CD8-positive, alpha-beta memory T cell (primary cell): ENCODE data around the gene CNDP2. TPM values are rescaled to one million over a fixed set of nuclear protein-coding genes. Genes with fewer than 3 reads are reported as not detected.
"Not testable (repeated sequence)": the region's sequence is repeated elsewhere in the genome, so short reads cannot be mapped to it uniquely, and the experiment has no call there.

ENCODE experiments used
- CTCF ChIA-PET: fragments of 350-600 bp; sonication (Branson Sonifier 250); formaldehyde crosslinking; loops from one replicate; lab custom pipeline; 2021; ENCODE audit warnings: antibody characterized with exemption; lab: Charles Lee
- POLR2A ChIA-PET: fragments of 350-600 bp; sonication (Branson Sonifier 250); formaldehyde crosslinking; loops from one replicate; lab custom pipeline; 2021; ENCODE audit warnings: antibody characterized with exemption; lab: Charles Lee
- DNase-seq, 5 donors: peaks; one replicate each; pipeline versions ENCODE4 v3.0.0 to v3.0.0-alpha.2; 2020 to 2022; ENCODE audit warnings: mixed read lengths in 1 of 5
- H3K27ac ChIP-seq: one replicate; pipeline ENCODE4 v1.7.0; 2013; ENCODE audit warnings: low read depth, mild to moderate bottlenecking, low read length, moderate library complexity
- H3K27me3 ChIP-seq: 2 replicates; pipeline ENCODE4 v1.7.0; 2013; ENCODE audit warnings: low read length, mild to moderate bottlenecking; ENCODE audit not compliant: insufficient read depth, poor library complexity, severe bottlenecking
- H3K36me3 ChIP-seq: 2 replicates; pipeline ENCODE4 v1.7.0; 2013; ENCODE audit warnings: mild to moderate bottlenecking, low read length, moderate library complexity; ENCODE audit not compliant: insufficient read depth
- H3K4me1 ChIP-seq: 2 replicates; pipeline ENCODE4 v1.7.0; 2013; ENCODE audit warnings: mild to moderate bottlenecking, low read length, moderate library complexity; ENCODE audit not compliant: insufficient read depth
- H3K4me3 ChIP-seq: 2 replicates; pipeline ENCODE4 v1.7.0; 2013; ENCODE audit warnings: mild to moderate bottlenecking, low read length
- H3K9me3 ChIP-seq: 2 replicates; pipeline ENCODE4 v1.7.0; 2013; ENCODE audit warnings: mild to moderate bottlenecking, low read length
- H3K27ac Mint-ChIP-seq, 8 donors: one replicate each; pipeline ENCODE4 v1.8.0; 2020 to 2021; ENCODE audit warnings: mixed read lengths in 8 of 8, mild to moderate bottlenecking in 6 of 8, inconsistent platforms in 3 of 8, moderate library complexity in 3 of 8
- H3K27me3 Mint-ChIP-seq, 2 donors: one replicate each; pipeline ENCODE4 v1.8.0; 2020 to 2021; ENCODE audit warnings: mixed read lengths in 2 of 2, mild to moderate bottlenecking in 1 of 2, moderate library complexity in 1 of 2
- H3K36me3 Mint-ChIP-seq, 3 donors: one replicate each; pipeline ENCODE4 v1.8.0; 2020 to 2021; ENCODE audit warnings: mixed read lengths in 3 of 3, inconsistent platforms in 1 of 3, mild to moderate bottlenecking in 1 of 3
- H3K4me1 Mint-ChIP-seq, 3 donors: one replicate each; pipeline ENCODE4 v1.8.0; 2020 to 2021; ENCODE audit warnings: mixed read lengths in 3 of 3, inconsistent platforms in 1 of 3, mild to moderate bottlenecking in 1 of 3
- H3K4me3 Mint-ChIP-seq, 7 donors: one replicate each; pipeline ENCODE4 v1.8.0; 2020 to 2021; ENCODE audit warnings: mixed read lengths in 7 of 7, mild to moderate bottlenecking in 6 of 7, moderate library complexity in 4 of 7, inconsistent platforms in 2 of 7
- H3K9me3 Mint-ChIP-seq, 5 donors: one replicate each; pipeline ENCODE4 v1.8.0; 2020 to 2022; ENCODE audit warnings: mixed read lengths in 5 of 5, mild to moderate bottlenecking in 3 of 5, moderate library complexity in 2 of 5, inconsistent platforms in 1 of 5
- polyA plus RNA-seq: library from polyadenylated mRNA; unstranded; fragments of 300-500 nt; fragmentation: Illumina TruSeq; gene quantifications from one replicate; pipeline ENCODE4 v1.2.3, GENCODE V29; 2021
- total RNA-seq, 2 experiments: library from RNA; stranded (reverse); gene quantifications; one replicate each; pipeline ENCODE4 v1.2.3, GENCODE V29; 2021

Gene CNDP2
- total and polyA plus RNA-seq, 3 experiments from 2014 or later = 121 to 213 (median 206) TPM

DNA sequence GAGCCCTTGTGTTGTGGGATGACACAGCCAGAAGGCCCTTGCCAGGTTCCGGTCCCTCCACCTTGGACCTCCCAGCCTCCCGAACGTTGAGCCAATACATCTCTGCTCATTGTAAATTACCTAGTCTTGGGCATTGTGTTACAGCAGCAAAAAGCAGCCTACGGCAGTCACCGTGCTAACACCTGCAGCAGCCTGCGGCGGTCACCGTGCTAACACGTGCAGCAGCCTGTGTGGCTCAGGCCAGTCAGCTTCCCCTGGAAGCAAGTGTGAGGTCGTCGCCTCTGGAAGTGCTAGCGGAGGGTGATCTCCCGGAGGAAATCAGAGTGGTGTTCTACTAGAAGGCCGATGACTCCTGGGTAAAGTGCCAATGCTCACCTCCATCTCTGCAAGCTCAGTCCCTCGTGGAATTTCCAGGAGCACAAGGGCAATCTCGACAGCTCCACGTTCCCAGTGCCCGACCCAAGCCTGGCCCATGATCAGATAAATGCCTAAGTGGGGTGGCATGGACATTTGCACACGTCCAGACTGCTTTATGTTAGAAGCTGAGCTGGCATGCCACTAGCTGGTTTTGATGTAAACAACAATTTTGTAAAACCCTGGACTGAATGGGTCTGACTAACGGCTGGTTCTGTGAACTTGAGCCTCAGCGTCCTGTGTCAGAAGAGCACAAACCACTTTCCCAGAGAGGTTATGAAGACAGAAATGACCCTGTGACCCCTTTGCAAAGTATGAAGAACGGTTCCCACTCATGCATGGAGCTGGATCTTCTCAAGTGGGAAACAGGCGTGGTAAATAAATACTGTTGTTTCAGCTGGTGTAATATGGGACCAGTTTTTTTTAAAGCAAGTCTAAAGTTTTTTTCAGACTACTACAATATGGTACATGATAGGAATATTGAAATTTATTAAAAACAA, 26.7 kb downstream of the CNDP2 start:
- H3K27me3 ChIP-seq = no peaks in the 10 kb centered on the region
- H3K27me3 Mint-ChIP-seq = no peaks in the 10 kb centered on the region
- ChIA-PET CTCF (no interaction called here), POLR2A (no interaction called here)
- no peaks in the 10 kb centered on the region for H3K4me1 ChIP-seq
- no peaks in the 10 kb centered on the region for H3K9me3 ChIP-seq
- H3K27ac ChIP-seq = no peak overlapping the region
- no peak overlapping the region for H3K4me3 ChIP-seq
- no peaks in the 10 kb centered on the region for H3K4me1 Mint-ChIP-seq
- H3K36me3 Mint-ChIP-seq = peaks cover 4 to 43% (median 20%) of the 10 kb centered on the region in 3 donors
- H3K27ac Mint-ChIP-seq = no peak overlapping the region
- no peak for DNase-seq
- no peak overlapping the region for H3K4me3 Mint-ChIP-seq
- peaks cover 18% of the 10 kb centered on the region for H3K36me3 ChIP-seq
- H3K9me3 Mint-ChIP-seq = no peaks in the 10 kb centered on the region

DNA sequence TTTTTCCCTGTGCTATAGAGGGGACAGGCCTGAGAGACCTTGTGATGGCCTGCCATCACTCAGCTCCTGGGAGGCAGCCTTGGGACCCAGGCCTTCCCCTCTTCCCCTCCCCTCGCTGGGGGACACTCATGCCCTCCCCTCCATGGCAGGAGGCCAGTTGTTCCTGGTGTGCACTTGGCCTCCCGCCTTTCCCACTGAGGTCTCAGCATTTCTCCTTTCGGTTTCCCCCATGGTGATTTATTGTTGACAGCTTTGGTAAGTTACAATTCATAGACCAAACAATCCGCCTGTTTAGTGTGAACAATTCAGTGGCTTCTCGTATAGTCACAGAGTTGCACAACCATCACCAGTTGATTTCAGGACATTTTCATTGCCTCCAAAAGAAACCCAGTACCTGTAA, 27.9 kb downstream of the CNDP2 start:
- H3K27ac Mint-ChIP-seq = peak overlapping the region in 2 of 8 donors; percentile 24 to 26
- H3K36me3 Mint-ChIP-seq = peaks cover 4 to 32% (median 20%) of the 10 kb centered on the region in 3 donors
- POLR2A ChIA-PET = no interaction called here
- no peaks in the 10 kb centered on the region for H3K9me3 Mint-ChIP-seq
- no peak overlapping the region for H3K4me3 Mint-ChIP-seq
- no peaks in the 10 kb centered on the region for H3K9me3 ChIP-seq
- CTCF ChIA-PET = no interaction called here
- peaks cover 0 to 2% of the 10 kb centered on the region in 2 donors for H3K27me3 Mint-ChIP-seq
- DNase-seq = no peak
- H3K27me3 ChIP-seq = no peaks in the 10 kb centered on the region
- no peak overlapping the region for H3K27ac ChIP-seq
- no peaks in the 10 kb centered on the region for H3K4me1 Mint-ChIP-seq
- H3K36me3 ChIP-seq = peaks cover 12% of the 10 kb centered on the region
- no peaks in the 10 kb centered on the region for H3K4me1 ChIP-seq
- H3K4me3 ChIP-seq = no peak overlapping the region

DNA sequence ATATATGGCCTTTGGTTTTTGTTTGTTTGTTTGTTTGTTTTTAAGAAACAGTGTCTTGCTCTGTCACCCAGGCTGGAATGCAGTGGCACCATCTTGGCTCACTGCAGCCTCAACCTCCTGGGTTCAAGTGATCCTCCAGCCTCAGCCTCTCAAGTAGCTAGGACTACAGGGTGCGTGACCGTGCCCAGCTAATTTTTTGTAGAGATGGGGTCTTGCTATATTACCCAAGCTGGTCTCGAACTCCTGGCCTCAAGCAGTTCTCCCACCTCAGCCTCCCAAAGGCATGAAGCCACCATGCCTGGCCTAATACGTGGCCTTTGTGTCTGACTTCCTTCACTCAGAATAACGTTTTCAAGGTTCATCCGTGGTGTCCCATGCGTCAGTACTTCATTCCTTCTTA, 28.8 kb downstream of the CNDP2 start:
- DNase-seq, H3K36me3 ChIP-seq, H3K4me1 Mint-ChIP-seq, H3K4me3 ChIP-seq, H3K9me3 Mint-ChIP-seq, CTCF ChIA-PET, H3K27ac ChIP-seq, H3K4me1 ChIP-seq, H3K27me3 Mint-ChIP-seq, H3K27me3 ChIP-seq, POLR2A ChIA-PET, H3K4me3 Mint-ChIP-seq, H3K9me3 ChIP-seq: not testable (repeated sequence)
- peak overlapping the region in 1 of 8 donors; percentile 54 for H3K27ac Mint-ChIP-seq
- H3K36me3 Mint-ChIP-seq = peaks cover 4 to 24% (median 15%) of the 10 kb centered on the region in 3 donors

DNA sequence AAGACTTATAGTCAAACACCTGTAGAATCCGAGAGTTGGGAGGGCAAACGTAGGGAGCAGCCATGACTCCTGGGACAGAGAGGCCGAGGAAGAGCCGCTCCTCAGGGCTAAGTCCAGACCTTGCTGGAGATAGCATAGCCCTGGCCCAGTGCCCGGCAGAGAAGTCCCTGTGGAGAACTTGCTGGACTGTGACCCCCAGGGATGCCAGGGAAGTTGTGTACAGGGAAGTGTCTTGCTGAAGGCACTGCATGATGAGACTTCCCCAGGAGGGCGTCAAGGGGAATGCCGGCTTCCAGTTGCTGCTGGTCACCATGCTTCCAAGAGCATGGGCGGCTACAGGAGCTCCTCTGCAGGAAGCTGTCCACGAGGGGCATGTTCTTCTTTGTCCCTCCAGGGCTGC, 29.6 kb downstream of the CNDP2 start:
- CTCF ChIA-PET = no interaction called here
- H3K36me3 ChIP-seq = no peaks in the 10 kb centered on the region
- H3K27ac Mint-ChIP-seq = no peak overlapping the region
- H3K36me3 Mint-ChIP-seq = peaks cover 4 to 16% (median 10%) of the 10 kb centered on the region in 3 donors
- no peak overlapping the region for H3K27ac ChIP-seq
- no peaks in the 10 kb centered on the region for H3K9me3 Mint-ChIP-seq
- no peaks in the 10 kb centered on the region for H3K27me3 ChIP-seq
- H3K4me1 ChIP-seq = no peaks in the 10 kb centered on the region
- H3K4me3 ChIP-seq = no peak overlapping the region
- no peak overlapping the region for H3K4me3 Mint-ChIP-seq
- no peaks in the 10 kb centered on the region for H3K9me3 ChIP-seq
- H3K4me1 Mint-ChIP-seq = no peaks in the 10 kb centered on the region
- no peak for DNase-seq
- peaks cover 3 to 6% of the 10 kb centered on the region in 2 donors for H3K27me3 Mint-ChIP-seq
- POLR2A ChIA-PET = no interaction called here

DNA sequence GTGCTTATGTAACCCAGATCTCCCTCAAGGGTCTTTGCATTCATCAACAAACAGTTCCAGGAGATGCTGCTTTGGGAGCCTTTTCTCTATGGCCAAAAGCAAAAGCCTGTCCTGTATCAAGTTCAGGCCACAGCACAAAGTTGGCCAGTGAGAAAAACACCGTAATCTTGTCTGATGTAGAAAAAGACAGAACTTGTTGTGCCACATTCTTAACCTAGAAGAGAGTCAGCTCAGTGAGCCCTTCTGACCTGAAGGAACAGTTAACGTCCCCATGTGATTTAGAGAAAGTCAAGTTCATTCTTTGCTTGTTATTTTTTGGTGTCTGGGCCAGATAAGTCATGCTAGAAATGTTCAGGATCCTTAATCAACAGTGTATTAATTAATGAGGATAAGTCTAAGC, 30.3 kb downstream of the CNDP2 start:
- H3K4me3 ChIP-seq = no peak overlapping the region
- Mint-ChIP-seq H3K4me1 (no peaks in the 10 kb centered on the region), H3K4me3 (no peak overlapping the region), H3K27me3 (peaks cover 3 to 9% of the 10 kb centered on the region in 2 donors), H3K36me3 (peaks cover 0 to 9% (median 3%) of the 10 kb centered on the region in 3 donors), H3K27ac (no peak overlapping the region), H3K9me3 (no peaks in the 10 kb centered on the region)
- H3K4me1 ChIP-seq = no peaks in the 10 kb centered on the region
- H3K9me3 ChIP-seq = no peaks in the 10 kb centered on the region
- CTCF ChIA-PET = no interaction called here
- no peaks in the 10 kb centered on the region for H3K36me3 ChIP-seq
- H3K27ac ChIP-seq = no peak overlapping the region
- no peaks in the 10 kb centered on the region for H3K27me3 ChIP-seq
- POLR2A ChIA-PET = no interaction called here
- no peak for DNase-seq

DNA sequence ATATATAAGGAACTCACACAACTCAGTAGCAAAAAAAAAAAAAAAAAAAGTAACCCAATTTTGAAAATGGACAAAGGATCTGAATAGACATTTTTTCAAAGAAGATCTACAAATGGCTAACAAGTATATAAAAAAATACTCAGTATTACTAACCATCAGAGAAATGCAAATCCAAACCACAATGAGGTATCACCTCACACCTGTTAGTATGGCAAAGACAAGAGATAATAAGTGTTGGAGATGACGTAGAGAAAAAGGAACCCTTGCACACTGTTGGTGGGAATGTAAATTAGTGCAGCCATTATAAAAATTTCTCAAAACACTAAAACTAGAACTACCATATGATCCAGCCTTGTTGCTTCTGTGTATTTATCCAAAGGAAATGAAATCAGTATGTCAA, 32.3 kb downstream of the CNDP2 start:
- no peaks in the 10 kb centered on the region for H3K9me3 Mint-ChIP-seq
- Histone ChIP-seq H3K4me3 (no peak overlapping the region), H3K9me3 (no peaks in the 10 kb centered on the region), H3K27ac (no peak overlapping the region), H3K4me1 (no peaks in the 10 kb centered on the region), H3K36me3 (no peaks in the 10 kb centered on the region), H3K27me3 (no peaks in the 10 kb centered on the region)
- POLR2A ChIA-PET = no interaction called here
- no peak overlapping the region for H3K4me3 Mint-ChIP-seq
- H3K27ac Mint-ChIP-seq = no peak overlapping the region
- peaks cover 0 to 1% (median 0%) of the 10 kb centered on the region in 3 donors for H3K36me3 Mint-ChIP-seq
- peaks cover 3 to 10% of the 10 kb centered on the region in 2 donors for H3K27me3 Mint-ChIP-seq
- no peaks in the 10 kb centered on the region for H3K4me1 Mint-ChIP-seq
- CTCF ChIA-PET = no interaction called here
- DNase-seq = no peak

DNA sequence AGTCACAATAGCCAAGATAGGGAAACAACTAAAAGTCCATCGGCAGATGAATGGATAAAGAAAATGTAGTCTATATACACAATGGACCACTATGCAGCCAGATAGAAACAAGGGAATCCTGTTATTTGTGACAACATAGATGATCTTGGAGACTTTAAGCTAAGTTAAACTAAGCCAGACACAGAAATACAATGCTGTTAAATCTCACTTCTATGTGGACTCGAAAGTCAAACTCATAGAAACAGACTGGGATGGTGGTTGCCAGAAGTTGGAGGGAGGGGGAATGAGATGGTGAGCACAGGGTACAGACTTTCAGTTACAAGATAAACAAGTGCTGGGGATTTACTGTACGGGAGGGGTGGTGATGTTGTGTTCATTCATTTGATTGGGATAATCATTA, 32.8 kb downstream of the CNDP2 start:
- Mint-ChIP-seq H3K9me3 (no peaks in the 10 kb centered on the region), H3K4me3 (no peak overlapping the region), H3K27ac (no peak overlapping the region), H3K27me3 (peaks cover 3 to 10% of the 10 kb centered on the region in 2 donors), H3K4me1 (no peaks in the 10 kb centered on the region), H3K36me3 (peaks cover 0 to 1% (median 0%) of the 10 kb centered on the region in 3 donors)
- Histone ChIP-seq H3K4me3 (no peak overlapping the region), H3K9me3 (no peaks in the 10 kb centered on the region), H3K36me3 (no peaks in the 10 kb centered on the region), H3K27me3 (no peaks in the 10 kb centered on the region), H3K27ac (no peak overlapping the region), H3K4me1 (no peaks in the 10 kb centered on the region)
- ChIA-PET POLR2A (no interaction called here), CTCF (no interaction called here)
- no peak for DNase-seq

DNA sequence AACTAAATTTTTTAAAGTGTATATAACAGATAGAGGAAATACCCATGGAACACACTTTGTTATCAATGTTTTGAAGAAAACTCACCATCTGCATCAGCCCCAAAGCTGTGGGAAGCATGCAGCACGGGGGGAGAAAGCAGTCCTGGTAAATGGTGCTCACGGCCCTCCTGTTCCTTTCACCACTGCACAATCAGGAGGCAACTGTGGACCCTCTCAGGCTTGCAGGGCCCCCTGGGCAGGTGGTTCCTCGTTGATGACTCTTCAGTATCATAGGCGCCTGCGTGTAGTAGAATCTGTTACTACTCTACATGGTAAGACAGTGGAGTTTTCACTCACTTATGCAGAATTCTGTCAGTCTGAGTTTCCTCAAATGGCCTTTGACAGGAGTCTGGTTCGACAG, 33.2 kb downstream of the CNDP2 start:
- no peak for DNase-seq
- Mint-ChIP-seq H3K27ac (no peak overlapping the region), H3K36me3 (no peaks in the 10 kb centered on the region), H3K4me3 (no peak overlapping the region), H3K27me3 (peaks cover 3 to 10% of the 10 kb centered on the region in 2 donors), H3K4me1 (no peaks in the 10 kb centered on the region), H3K9me3 (no peaks in the 10 kb centered on the region)
- H3K36me3 ChIP-seq = no peaks in the 10 kb centered on the region
- POLR2A ChIA-PET = no interaction called here
- no peaks in the 10 kb centered on the region for H3K9me3 ChIP-seq
- no peak overlapping the region for H3K27ac ChIP-seq
- no peak overlapping the region for H3K4me3 ChIP-seq
- H3K4me1 ChIP-seq = no peaks in the 10 kb centered on the region
- CTCF ChIA-PET = no interaction called here
- no peaks in the 10 kb centered on the region for H3K27me3 ChIP-seq
